Adipocyte (in vitro differentiated cells): ENCODE measurements around the gene PSMG1.
A peak's percentile ranks its signal among the peaks of the same experiment; 100 is the strongest.
"Not testable (repeated sequence)": the region's sequence is repeated elsewhere in the genome, so short reads cannot be mapped to it uniquely, and the experiment has no call there.

Experiments
- DNase-seq: peaks from one replicate; pipeline ENCODE4 v3.0.0-alpha.2; 2015; ENCODE audit warnings: low read depth
- H3K27me3 ChIP-seq: replicated peaks from 2 replicates; pipeline ENCODE4 v1.7.0; 2013; ENCODE audit warnings: mild to moderate bottlenecking, low read length, moderate library complexity; ENCODE audit not compliant: control insufficient read depth, insufficient read depth
- H3K36me3 ChIP-seq: 2 replicates; pipeline ENCODE4 v1.7.0; 2013; ENCODE audit warnings: low read length, mild to moderate bottlenecking, moderate library complexity; ENCODE audit not compliant: control insufficient read depth, insufficient read depth, severe bottlenecking
- H3K4me1 ChIP-seq: 2 replicates; pipeline ENCODE4 v1.7.0; 2013; ENCODE audit warnings: mild to moderate bottlenecking, low read length, moderate library complexity; ENCODE audit not compliant: control insufficient read depth, insufficient read depth
- H3K4me3 ChIP-seq: 2 replicates; pipeline ENCODE4 v1.7.0; 2013; ENCODE audit warnings: mild to moderate bottlenecking, low read length, moderate library complexity
- H3K9ac ChIP-seq: 2 replicates; pipeline ENCODE4 v1.7.0; 2013; ENCODE audit warnings: mild to moderate bottlenecking, low read length, moderate library complexity
- H3K9me3 ChIP-seq: 2 replicates; pipeline ENCODE4 v1.7.0; 2013; ENCODE audit warnings: mild to moderate bottlenecking, low read length, moderate library complexity; ENCODE audit not compliant: control insufficient read depth

Gene PSMG1

GRCh38 chr21:39136138-39136537 lies 47.1 kb downstream of the PSMG1 start:
- H3K27me3 ChIP-seq, H3K9me3 ChIP-seq, H3K9ac ChIP-seq, H3K36me3 ChIP-seq, H3K4me3 ChIP-seq: not testable (repeated sequence)
- H3K4me1 ChIP-seq: peaks cover 10% of the 10 kb centered on the region
- peak; percentile 53 for DNase-seq

GRCh38 chr21:39134288-39134810 lies 48.9 kb downstream of the PSMG1 start:
- Histone ChIP-seq H3K4me3 (no peak overlapping the region), H3K9me3 (no peaks in the 10 kb centered on the region)

DNA sequence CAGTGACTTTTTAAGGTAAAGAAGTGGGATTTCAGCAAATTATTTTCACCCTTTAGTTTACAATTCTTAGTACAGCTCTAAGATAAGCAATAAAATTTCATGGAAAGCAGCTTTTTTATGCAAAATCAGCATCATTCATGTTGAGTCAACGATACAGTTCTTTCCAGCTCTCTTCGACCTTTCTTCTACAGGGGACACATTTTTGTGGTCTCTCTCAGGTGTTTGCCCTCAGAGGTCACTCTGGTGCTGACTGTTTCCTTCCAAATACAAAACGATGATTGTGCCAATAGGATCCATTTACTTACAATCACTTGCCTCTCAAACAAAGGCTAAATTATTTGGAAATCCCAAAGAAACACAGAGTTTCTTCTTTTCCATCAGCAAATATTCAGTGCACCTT lies 51.0 kb downstream of the PSMG1 start:
- Histone ChIP-seq H3K9me3 (no peaks in the 10 kb centered on the region), H3K27me3 (no peaks in the 10 kb centered on the region), H3K9ac (no peak overlapping the region), H3K4me1 (peaks cover 2% of the 10 kb centered on the region), H3K4me3 (no peak overlapping the region), H3K36me3 (no peaks in the 10 kb centered on the region)
- DNase-seq: peak; percentile 4

More at GRCh38 chr21:39134288-39134810, 48.9 kb downstream of the PSMG1 start:
- no peak overlapping the region for H3K9ac ChIP-seq
- peaks cover 10% of the 10 kb centered on the region for H3K4me1 ChIP-seq
- H3K27me3 ChIP-seq: no peaks in the 10 kb centered on the region
- no peak for DNase-seq
- H3K36me3 ChIP-seq: no peaks in the 10 kb centered on the region

DNA sequence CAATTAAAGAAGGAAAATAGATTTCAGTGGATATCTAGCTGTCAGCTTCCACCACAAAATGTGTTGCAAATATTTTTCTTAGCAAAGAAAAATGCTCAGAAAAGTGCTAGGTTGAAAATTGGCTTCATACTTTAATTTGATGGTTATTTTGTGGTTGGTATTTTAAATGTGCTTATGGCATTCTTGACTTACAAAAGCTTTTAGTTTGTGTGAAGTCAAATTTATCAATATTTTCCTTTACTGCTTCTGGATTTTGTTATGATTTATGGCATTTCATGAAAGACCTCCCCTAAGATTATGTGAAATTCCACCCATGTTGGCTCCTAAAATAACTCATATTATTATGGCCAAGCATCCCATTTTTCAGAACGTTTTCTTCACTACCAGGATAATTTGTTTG lies 51.5 kb downstream of the PSMG1 start:
- no peak for DNase-seq
- Histone ChIP-seq H3K27me3 (no peaks in the 10 kb centered on the region), H3K4me3 (no peak overlapping the region), H3K36me3 (no peaks in the 10 kb centered on the region), H3K4me1 (no peaks in the 10 kb centered on the region), H3K9me3 (no peaks in the 10 kb centered on the region), H3K9ac (no peak overlapping the region)

GRCh38 chr21:39127506-39127905 lies 55.7 kb downstream of the PSMG1 start:
- Histone ChIP-seq H3K9me3 (peaks cover 9% of the 10 kb centered on the region), H3K27me3 (no peaks in the 10 kb centered on the region), H3K9ac (no peak overlapping the region), H3K4me3 (no peak overlapping the region), H3K4me1 (no peaks in the 10 kb centered on the region), H3K36me3 (no peaks in the 10 kb centered on the region)
- no peak for DNase-seq

DNA sequence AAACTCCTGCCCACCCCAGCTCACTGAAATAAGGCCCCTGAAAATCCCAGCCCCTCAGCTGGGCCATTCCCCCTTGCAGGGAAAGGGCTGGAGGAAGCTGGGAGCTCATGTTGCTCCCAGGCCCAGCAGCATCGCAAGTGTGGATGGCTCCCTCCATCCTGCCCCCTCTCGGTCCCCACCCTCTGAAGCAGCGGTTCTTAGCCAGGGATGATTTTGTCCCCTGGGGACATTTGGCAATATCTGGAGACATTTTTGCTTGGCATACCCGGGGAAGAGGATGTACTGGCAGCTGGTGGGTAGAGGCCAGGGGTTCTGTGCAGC lies 56.8 kb downstream of the PSMG1 start:
- no peaks in the 10 kb centered on the region for H3K4me1 ChIP-seq
- no peak for DNase-seq
- H3K27me3 ChIP-seq: no peaks in the 10 kb centered on the region
- no peak overlapping the region for H3K4me3 ChIP-seq
- no peaks in the 10 kb centered on the region for H3K36me3 ChIP-seq
- H3K9ac ChIP-seq: no peak overlapping the region
- H3K9me3 ChIP-seq: peaks cover 9% of the 10 kb centered on the region

- no peak overlapping the region for H3K9ac ChIP-seq
- peaks cover 9% of the 10 kb centered on the region for H3K9me3 ChIP-seq
- H3K4me1 ChIP-seq: no peaks in the 10 kb centered on the region
- H3K27me3 ChIP-seq: no peaks in the 10 kb centered on the region
- peak; percentile 87 for DNase-seq
- H3K36me3 ChIP-seq: no peaks in the 10 kb centered on the region
- H3K4me3 ChIP-seq: no peak overlapping the region
Measured at GRCh38 chr21:39125752-39126485, 57.3 kb downstream of the PSMG1 start.
